ENCODE data around the gene UTP25. TPM values are rescaled to one million over a fixed set of nuclear protein-coding genes. Genes with fewer than 3 reads are reported as not detected.

The UTP25 gene
- total RNA-seq, 1 experiment from 2014 or later = 4.8 TPM

GRCh38 chr1:209866201-209866600 lies 38.4 kb downstream of the UTP25 start:
- H3K4me1 Mint-ChIP-seq = peaks cover 28% of the 10 kb centered on the region
- no peak overlapping the region for H3K4me3 Mint-ChIP-seq
- H3K36me3 Mint-ChIP-seq = peaks cover 13% of the 10 kb centered on the region
- ChIA-PET CTCF (no interaction called here), POLR2A (no interaction called here)
- peaks cover 21% of the 10 kb centered on the region for H3K9me3 Mint-ChIP-seq
- ATAC-seq = no peak
- TF ChIP-seq, protein P1, sequence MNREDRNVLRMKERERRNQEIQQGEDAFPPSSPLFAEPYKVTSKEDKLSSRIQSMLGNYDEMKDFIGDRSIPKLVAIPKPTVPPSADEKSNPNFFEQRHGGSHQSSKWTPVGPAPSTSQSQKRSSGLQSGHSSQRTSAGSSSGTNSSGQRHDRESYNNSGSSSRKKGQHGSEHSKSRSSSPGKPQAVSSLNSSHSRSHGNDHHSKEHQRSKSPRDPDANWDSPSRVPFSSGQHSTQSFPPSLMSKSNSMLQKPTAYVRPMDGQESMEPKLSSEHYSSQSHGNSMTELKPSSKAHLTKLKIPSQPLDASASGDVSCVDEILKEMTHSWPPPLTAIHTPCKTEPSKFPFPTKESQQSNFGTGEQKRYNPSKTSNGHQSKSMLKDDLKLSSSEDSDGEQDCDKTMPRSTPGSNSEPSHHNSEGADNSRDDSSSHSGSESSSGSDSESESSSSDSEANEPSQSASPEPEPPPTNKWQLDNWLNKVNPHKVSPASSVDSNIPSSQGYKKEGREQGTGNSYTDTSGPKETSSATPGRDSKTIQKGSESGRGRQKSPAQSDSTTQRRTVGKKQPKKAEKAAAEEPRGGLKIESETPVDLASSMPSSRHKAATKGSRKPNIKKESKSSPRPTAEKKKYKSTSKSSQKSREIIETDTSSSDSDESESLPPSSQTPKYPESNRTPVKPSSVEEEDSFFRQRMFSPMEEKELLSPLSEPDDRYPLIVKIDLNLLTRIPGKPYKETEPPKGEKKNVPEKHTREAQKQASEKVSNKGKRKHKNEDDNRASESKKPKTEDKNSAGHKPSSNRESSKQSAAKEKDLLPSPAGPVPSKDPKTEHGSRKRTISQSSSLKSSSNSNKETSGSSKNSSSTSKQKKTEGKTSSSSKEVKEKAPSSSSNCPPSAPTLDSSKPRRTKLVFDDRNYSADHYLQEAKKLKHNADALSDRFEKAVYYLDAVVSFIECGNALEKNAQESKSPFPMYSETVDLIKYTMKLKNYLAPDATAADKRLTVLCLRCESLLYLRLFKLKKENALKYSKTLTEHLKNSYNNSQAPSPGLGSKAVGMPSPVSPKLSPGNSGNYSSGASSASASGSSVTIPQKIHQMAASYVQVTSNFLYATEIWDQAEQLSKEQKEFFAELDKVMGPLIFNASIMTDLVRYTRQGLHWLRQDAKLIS (CRISPR knock-in tag; IDR thresholded peaks at IDR 0.05; ENCODE audit: borderline replicate concordance) = no peak
- TF ChIP-seq JAZF1 (CRISPR knock-in tag; IDR thresholded peaks at IDR 0.05) = no peak
- no peak for TF ChIP-seq CDX4 (CRISPR knock-in tag; IDR thresholded peaks at IDR 0.05; ENCODE audit: borderline replicate concordance)
- no peak for TF ChIP-seq NFATC4 (CRISPR knock-in tag; IDR thresholded peaks at IDR 0.05)
- TF ChIP-seq FOXP1 (CRISPR knock-in tag; IDR thresholded peaks at IDR 0.05; ENCODE audit: borderline replicate concordance) = no peak
- no peak for TF ChIP-seq TP53 (CRISPR knock-in tag; IDR thresholded peaks at IDR 0.05)
- TF ChIP-seq KAT7 (CRISPR knock-in tag; IDR thresholded peaks at IDR 0.05; ENCODE audit: borderline replicate concordance) = no peak
- TF ChIP-seq NR1H2 (CRISPR knock-in tag; IDR thresholded peaks at IDR 0.05) = no peak
- no peak for TF ChIP-seq ZBTB21 (CRISPR knock-in tag; IDR thresholded peaks at IDR 0.05; ENCODE audit: borderline replicate concordance)
- TF ChIP-seq, protein P2, sequence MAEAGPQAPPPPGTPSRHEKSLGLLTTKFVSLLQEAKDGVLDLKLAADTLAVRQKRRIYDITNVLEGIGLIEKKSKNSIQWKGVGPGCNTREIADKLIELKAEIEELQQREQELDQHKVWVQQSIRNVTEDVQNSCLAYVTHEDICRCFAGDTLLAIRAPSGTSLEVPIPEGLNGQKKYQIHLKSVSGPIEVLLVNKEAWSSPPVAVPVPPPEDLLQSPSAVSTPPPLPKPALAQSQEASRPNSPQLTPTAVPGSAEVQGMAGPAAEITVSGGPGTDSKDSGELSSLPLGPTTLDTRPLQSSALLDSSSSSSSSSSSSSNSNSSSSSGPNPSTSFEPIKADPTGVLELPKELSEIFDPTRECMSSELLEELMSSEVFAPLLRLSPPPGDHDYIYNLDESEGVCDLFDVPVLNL (CRISPR knock-in tag; IDR thresholded peaks at IDR 0.05; ENCODE audit: borderline replicate concordance, low read depth) = no peak
- no peak for TF ChIP-seq OVOL2 (CRISPR knock-in tag; IDR thresholded peaks at IDR 0.05; ENCODE audit: borderline replicate concordance)
- no peak for TF ChIP-seq FOXJ3 (CRISPR knock-in tag; IDR thresholded peaks at IDR 0.05; ENCODE audit: borderline replicate concordance)
- no peak for DNase-seq (ENCODE audit: low spot score)
- no peaks in the 10 kb centered on the region; the same call in 1 of the 2 replicates for H3K27me3 Mint-ChIP-seq (ENCODE audit: low read depth)
- no peak overlapping the region for H3K27ac Mint-ChIP-seq

GRCh38 chr1:209869291-209870149 lies 41.7 kb downstream of the UTP25 start:
- H3K27ac Mint-ChIP-seq = no peak overlapping the region

More at GRCh38 chr1:209869291-209870149, 41.7 kb downstream of the UTP25 start:
- ChIA-PET POLR2A (no interaction called here), CTCF (interaction anchor here (2.2 kb wide), 1 partner anchor 442 kb away, joined by 5 read pairs; no protein-coding TSS in a partner anchor)
- TF ChIP-seq IRF2 (CRISPR knock-in tag; IDR thresholded peaks at IDR 0.05; ENCODE audit: borderline replicate concordance, low read depth) (no peak), TEAD4 (CRISPR knock-in tag; IDR thresholded peaks at IDR 0.05) (no peak), ATF1 (CRISPR knock-in tag; IDR thresholded peaks at IDR 0.05) (no peak), MLX (CRISPR knock-in tag; IDR thresholded peaks at IDR 0.05) (no peak), FOXK1 (CRISPR knock-in tag; IDR thresholded peaks at IDR 0.05) (no peak), ZNF121 (CRISPR knock-in tag; IDR thresholded peaks at IDR 0.05) (no peak), ZNF425 (CRISPR knock-in tag; conservative IDR thresholded peaks at IDR 0.05) (no peak), KAT7 (CRISPR knock-in tag; IDR thresholded peaks at IDR 0.05; ENCODE audit: borderline replicate concordance) (no peak), GRHL2 (CRISPR knock-in tag; IDR thresholded peaks at IDR 0.05; ENCODE audit: insufficient replicate concordance, severe bottlenecking) (no peak)
- TF ChIP-seq, protein P3, sequence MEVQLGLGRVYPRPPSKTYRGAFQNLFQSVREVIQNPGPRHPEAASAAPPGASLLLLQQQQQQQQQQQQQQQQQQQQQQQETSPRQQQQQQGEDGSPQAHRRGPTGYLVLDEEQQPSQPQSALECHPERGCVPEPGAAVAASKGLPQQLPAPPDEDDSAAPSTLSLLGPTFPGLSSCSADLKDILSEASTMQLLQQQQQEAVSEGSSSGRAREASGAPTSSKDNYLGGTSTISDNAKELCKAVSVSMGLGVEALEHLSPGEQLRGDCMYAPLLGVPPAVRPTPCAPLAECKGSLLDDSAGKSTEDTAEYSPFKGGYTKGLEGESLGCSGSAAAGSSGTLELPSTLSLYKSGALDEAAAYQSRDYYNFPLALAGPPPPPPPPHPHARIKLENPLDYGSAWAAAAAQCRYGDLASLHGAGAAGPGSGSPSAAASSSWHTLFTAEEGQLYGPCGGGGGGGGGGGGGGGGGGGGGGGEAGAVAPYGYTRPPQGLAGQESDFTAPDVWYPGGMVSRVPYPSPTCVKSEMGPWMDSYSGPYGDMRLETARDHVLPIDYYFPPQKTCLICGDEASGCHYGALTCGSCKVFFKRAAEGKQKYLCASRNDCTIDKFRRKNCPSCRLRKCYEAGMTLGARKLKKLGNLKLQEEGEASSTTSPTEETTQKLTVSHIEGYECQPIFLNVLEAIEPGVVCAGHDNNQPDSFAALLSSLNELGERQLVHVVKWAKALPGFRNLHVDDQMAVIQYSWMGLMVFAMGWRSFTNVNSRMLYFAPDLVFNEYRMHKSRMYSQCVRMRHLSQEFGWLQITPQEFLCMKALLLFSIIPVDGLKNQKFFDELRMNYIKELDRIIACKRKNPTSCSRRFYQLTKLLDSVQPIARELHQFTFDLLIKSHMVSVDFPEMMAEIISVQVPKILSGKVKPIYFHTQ (CRISPR knock-in tag; IDR thresholded peaks at IDR 0.05) = no peak
- TF ChIP-seq, protein P2 (CRISPR knock-in tag; IDR thresholded peaks at IDR 0.05; ENCODE audit: borderline replicate concordance, low read depth) = no peak
- DNase-seq (ENCODE audit: low spot score) = no peak
- peaks cover 21% of the 10 kb centered on the region for H3K9me3 Mint-ChIP-seq
- peaks cover 13% of the 10 kb centered on the region for H3K36me3 Mint-ChIP-seq
- H3K4me3 Mint-ChIP-seq = no peak overlapping the region
- H3K4me1 Mint-ChIP-seq = no peaks in the 10 kb centered on the region
- no peaks in the 10 kb centered on the region; the same call in 1 of the 2 replicates for H3K27me3 Mint-ChIP-seq (ENCODE audit: low read depth)
- ATAC-seq = no peak
